Activated T-cell treated with anti-CD3 and anti-CD28 coated beads for 24 hours (primary cell): Measurements from ENCODE around the gene AGBL4.

Source experiments
- DNase-seq: peaks from one replicate; pipeline ENCODE4 v3.0.0-alpha.2; 2020; ENCODE audit warnings: low read depth

The AGBL4 gene

GRCh38 chr1:48679859-48680258 lies 1343.9 kb downstream of the AGBL4 start:
- DNase-seq, result no peak

- DNase-seq, result no peak
Observed at GRCh38 chr1:48678710-48679505, 1344.8 kb downstream of the AGBL4 start.

- DNase-seq, result peak; percentile 23
Observed at GRCh38 chr1:48677306-48678287, 1346.2 kb downstream of the AGBL4 start.

- DNase-seq, result no peak
Observed at GRCh38 chr1:48676822-48677221, 1346.9 kb downstream of the AGBL4 start.

GRCh38 chr1:48676376-48676775 lies 1347.4 kb downstream of the AGBL4 start:
- no peak for DNase-seq

GRCh38 chr1:48675251-48675650 lies 1348.5 kb downstream of the AGBL4 start:
- DNase-seq, result no peak

GRCh38 chr1:48674641-48675040 lies 1349.1 kb downstream of the AGBL4 start:
- DNase-seq, result no peak

- no peak for DNase-seq
Observed at GRCh38 chr1:48673332-48674105, 1350.2 kb downstream of the AGBL4 start.

- DNase-seq, result no peak
Observed at GRCh38 chr1:48671578-48671977, 1352.2 kb downstream of the AGBL4 start.

- no peak for DNase-seq
Observed at GRCh38 chr1:48670234-48671020, 1353.3 kb downstream of the AGBL4 start.

GRCh38 chr1:48668339-48668738 lies 1355.4 kb downstream of the AGBL4 start:
- DNase-seq, result no peak

- DNase-seq, result no peak
Observed at GRCh38 chr1:48667782-48668181, 1356.0 kb downstream of the AGBL4 start.

GRCh38 chr1:48665708-48666407 lies 1357.9 kb downstream of the AGBL4 start:
- DNase-seq, result no peak

- no peak for DNase-seq
Observed at GRCh38 chr1:48661726-48662463, 1361.9 kb downstream of the AGBL4 start.

- no peak for DNase-seq
Observed at GRCh38 chr1:48659801-48660200, 1364.0 kb downstream of the AGBL4 start.

- DNase-seq, result no peak
Observed at GRCh38 chr1:48657413-48657812, 1366.3 kb downstream of the AGBL4 start.

- no peak for DNase-seq
Observed at GRCh38 chr1:48654606-48655210, 1369.0 kb downstream of the AGBL4 start.

- DNase-seq, result no peak
Observed at GRCh38 chr1:48652334-48652733, 1371.4 kb downstream of the AGBL4 start.

GRCh38 chr1:48649880-48650279 lies 1373.9 kb downstream of the AGBL4 start:
- DNase-seq, result no peak

- no peak for DNase-seq
Observed at GRCh38 chr1:48645883-48646282, 1377.9 kb downstream of the AGBL4 start.
